Activated T-cell treated with anti-CD3 and anti-CD28 coated beads, Interleukin-2, amount 50 U/mL, for 4 hours (primary cell): ENCODE data around the gene CEP350. TPM values are rescaled to one million over a fixed set of nuclear protein-coding genes. Genes with fewer than 3 reads are reported as not detected.
A peak's percentile ranks its signal among the peaks of the same experiment; 100 is the strongest.
"Not testable (repeated sequence)": the region's sequence is repeated elsewhere in the genome, so short reads cannot be mapped to it uniquely, and the experiment has no call there.

ENCODE experiments used
- ATAC-seq, 2 donors: fragments of 200-7000 bp; cut with Tn5 transposase; one replicate each; pipeline ENCODE4 v1.10.0; 2021
- DNase-seq: peaks from one replicate; pipeline ENCODE4 v3.0.0-alpha.2; 2020
- H3K27me3 Mint-ChIP-seq: one replicate; pipeline ENCODE4 v1.8.0; 2021; ENCODE audit warnings: low read depth, mixed read lengths
- H3K36me3 Mint-ChIP-seq: one replicate; pipeline ENCODE4 v1.8.0; 2022; ENCODE audit warnings: mixed read lengths; ENCODE audit not compliant: insufficient read depth
- H3K4me1 Mint-ChIP-seq: one replicate; pipeline ENCODE4 v1.8.0; 2021; ENCODE audit warnings: low read depth, mixed read lengths
- H3K4me3 Mint-ChIP-seq: one replicate; pipeline ENCODE4 v1.8.0; 2021; ENCODE audit warnings: mild to moderate bottlenecking, moderate library complexity, mixed read lengths
- H3K9me3 Mint-ChIP-seq: one replicate; pipeline ENCODE4 v1.8.0; 2021; ENCODE audit warnings: mixed read lengths
- total RNA-seq, 3 donors: library from RNA; stranded (reverse); gene quantifications; one replicate each; pipeline ENCODE4 v1.2.1, GENCODE V29; 2021

CEP350 gene
- total RNA-seq, 3 donors from 2014 or later: 25.2 to 28.3 (median 28.1) TPM

DNA sequence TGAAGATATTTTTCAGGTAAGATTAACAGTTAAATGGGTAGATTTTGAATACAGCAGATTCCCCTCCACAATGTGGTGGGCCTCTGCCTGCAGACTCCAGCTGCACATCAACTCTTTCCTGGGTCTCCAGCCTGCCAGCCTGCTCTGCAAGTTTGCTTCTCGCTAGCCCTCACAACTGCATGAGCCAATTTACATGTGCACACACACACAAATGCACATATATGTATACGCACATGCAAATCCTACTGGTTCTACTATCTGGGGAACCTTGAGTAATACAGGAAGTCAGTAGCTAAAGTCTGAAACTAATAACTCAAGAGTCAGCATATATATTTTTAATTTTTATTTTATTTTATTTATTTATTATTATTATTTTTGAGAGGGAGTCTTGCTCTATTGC is 165.2 kb downstream of the CEP350 start:
- no peaks in the 10 kb centered on the region for H3K4me1 Mint-ChIP-seq
- ATAC-seq: no peak
- DNase-seq: no peak
- H3K27me3 Mint-ChIP-seq: peaks cover 2% of the 10 kb centered on the region
- H3K36me3 Mint-ChIP-seq: peaks cover 8% of the 10 kb centered on the region
- H3K4me3 Mint-ChIP-seq: no peak overlapping the region
- H3K9me3 Mint-ChIP-seq: no peaks in the 10 kb centered on the region

DNA sequence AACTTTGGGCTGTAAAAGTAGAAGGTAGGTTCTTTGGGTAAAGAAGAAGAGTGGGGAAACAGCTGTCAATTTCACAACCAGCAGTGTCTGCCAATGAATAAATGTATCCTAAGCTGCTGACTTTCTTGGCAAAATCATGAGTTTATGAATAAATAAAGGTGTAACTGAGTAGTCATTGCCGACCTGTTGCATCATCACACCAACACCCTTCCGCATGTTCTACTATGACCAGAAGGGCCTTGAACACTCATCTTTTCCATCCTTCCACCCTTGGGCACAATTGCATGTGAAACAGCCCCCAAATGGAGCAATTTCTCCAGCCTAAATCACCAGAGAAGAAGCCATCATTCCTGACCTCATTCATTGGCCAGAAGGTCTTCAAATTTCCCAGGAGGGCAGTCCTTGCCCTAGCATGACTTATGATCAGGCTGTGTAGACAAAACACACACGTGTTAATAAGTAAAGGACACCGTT is 168.9 kb downstream of the CEP350 start:
- no peaks in the 10 kb centered on the region for H3K9me3 Mint-ChIP-seq
- DNase-seq (no peak), ATAC-seq (no peak)
- peaks cover 2% of the 10 kb centered on the region for H3K27me3 Mint-ChIP-seq
- H3K4me3 Mint-ChIP-seq: no peak overlapping the region
- peaks cover 5% of the 10 kb centered on the region for H3K4me1 Mint-ChIP-seq
- H3K36me3 Mint-ChIP-seq: no peaks in the 10 kb centered on the region

DNA sequence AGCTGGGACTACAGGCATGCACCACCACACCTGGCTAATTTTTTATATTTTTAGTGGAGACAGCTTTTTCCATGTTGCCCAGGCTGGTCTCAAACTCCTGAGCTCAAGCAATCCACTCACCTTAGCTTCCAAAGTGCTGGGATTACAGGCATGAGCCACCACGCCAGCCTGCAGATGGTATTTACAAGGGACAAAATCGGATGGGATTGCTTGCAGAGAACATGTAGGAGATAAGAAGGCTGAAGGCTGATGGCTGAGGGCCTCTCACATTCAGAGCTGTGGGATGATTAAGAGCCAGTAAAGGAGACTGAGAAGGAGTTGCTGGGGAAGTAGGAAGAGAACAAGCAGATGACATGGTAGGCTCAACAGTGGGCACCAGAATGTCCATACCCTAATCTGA is 176.0 kb downstream of the CEP350 start:
- ATAC-seq (no peak), DNase-seq (no peak)
- no peak overlapping the region for H3K4me3 Mint-ChIP-seq
- peaks cover 21% of the 10 kb centered on the region for H3K27me3 Mint-ChIP-seq
- peaks cover 5% of the 10 kb centered on the region for H3K4me1 Mint-ChIP-seq
- H3K36me3 Mint-ChIP-seq: no peaks in the 10 kb centered on the region
- no peaks in the 10 kb centered on the region for H3K9me3 Mint-ChIP-seq

DNA sequence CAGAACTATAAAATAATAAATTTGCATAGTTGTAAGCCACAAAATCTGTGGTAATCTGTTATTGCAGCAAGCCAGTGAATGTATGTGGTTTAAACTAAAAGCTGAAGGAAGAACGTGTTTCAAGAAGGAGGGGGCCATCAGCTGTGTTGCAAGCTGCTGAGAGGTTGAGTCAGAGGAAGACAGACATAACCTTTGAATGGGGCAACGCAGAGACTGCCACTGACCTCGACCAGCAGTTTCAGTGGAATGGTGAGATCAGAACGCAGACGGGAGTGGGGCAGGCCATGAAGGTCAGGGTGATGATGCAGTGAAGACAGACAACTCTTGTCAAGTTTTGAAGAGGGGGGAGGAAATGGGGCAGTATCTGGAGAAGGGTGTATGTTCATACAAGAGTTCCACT is 176.9 kb downstream of the CEP350 start:
- H3K4me1 Mint-ChIP-seq: peaks cover 5% of the 10 kb centered on the region
- no peak overlapping the region for H3K4me3 Mint-ChIP-seq
- ATAC-seq (peak; percentile 36 to 69), DNase-seq (no peak)
- no peaks in the 10 kb centered on the region for H3K36me3 Mint-ChIP-seq
- peaks cover 23% of the 10 kb centered on the region for H3K27me3 Mint-ChIP-seq
- H3K9me3 Mint-ChIP-seq: no peaks in the 10 kb centered on the region

DNA sequence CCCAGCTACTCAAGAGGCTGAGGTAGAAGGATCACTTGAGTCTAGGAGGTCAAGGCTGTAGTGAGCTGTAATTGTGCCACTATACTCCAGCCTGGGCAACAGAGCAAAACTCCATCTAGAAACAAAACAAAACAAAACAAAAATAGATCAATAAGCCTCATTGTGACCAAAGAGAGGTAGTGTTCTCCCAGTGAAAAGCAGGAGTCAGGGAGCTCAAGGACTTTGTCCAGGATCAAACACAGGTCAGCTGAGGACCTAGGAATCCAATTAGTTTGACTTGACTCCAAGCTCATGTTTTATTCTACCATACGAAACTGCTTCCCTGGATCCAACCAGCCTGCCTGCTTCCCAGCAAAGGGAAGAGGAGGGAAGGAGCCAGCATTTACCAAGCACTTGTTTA is 178.6 kb downstream of the CEP350 start:
- H3K27me3 Mint-ChIP-seq: peaks cover 25% of the 10 kb centered on the region
- H3K4me3 Mint-ChIP-seq: no peak overlapping the region
- H3K9me3 Mint-ChIP-seq: peaks cover 4% of the 10 kb centered on the region
- H3K4me1 Mint-ChIP-seq: no peaks in the 10 kb centered on the region
- DNase-seq (no peak), ATAC-seq (no peak)
- no peaks in the 10 kb centered on the region for H3K36me3 Mint-ChIP-seq

DNA sequence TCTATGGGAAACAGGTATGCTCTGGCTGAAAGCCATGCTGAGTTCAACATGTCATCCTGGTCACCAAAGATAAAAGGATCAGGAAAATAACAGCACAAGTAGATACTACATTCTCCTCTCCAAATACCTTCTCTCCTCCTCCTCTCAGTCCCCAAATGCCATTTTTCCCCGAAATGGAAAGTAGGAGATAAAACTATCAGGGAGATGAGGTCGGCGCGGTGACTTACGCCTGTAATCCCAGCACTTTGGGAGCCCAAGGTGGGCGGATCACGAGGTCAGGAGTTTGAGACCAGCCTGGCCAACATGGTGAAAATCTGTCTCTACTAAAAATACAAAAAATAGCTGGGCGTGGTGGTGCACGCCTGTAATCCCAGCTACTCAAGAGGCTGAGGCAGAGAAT is 179.1 kb downstream of the CEP350 start:
- H3K9me3 Mint-ChIP-seq, H3K4me3 Mint-ChIP-seq, DNase-seq, H3K4me1 Mint-ChIP-seq, H3K36me3 Mint-ChIP-seq, ATAC-seq: not testable (repeated sequence)
- peaks cover 25% of the 10 kb centered on the region for H3K27me3 Mint-ChIP-seq

DNA sequence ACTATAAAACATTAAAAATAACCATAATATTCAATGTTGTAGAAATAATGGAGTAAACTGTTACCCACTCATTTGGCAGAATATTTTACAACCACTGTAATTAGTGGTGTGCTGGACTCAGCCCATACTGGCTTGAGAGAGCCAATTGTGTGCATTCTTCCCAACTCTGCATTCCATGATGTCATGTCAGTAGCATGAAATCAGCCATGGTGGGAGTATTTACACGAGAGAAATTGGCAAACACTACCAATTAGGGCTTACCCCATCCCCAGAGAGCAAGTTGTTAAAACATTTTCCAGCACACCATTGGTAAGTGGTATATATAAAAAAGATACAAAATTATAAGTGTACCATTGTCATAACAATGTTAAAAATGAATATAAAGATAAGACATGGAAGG is 180.9 kb downstream of the CEP350 start:
- H3K9me3 Mint-ChIP-seq: peaks cover 4% of the 10 kb centered on the region
- no peak overlapping the region for H3K4me3 Mint-ChIP-seq
- no peak for DNase-seq
- no peaks in the 10 kb centered on the region for H3K4me1 Mint-ChIP-seq
- H3K36me3 Mint-ChIP-seq: no peaks in the 10 kb centered on the region
- peaks cover 25% of the 10 kb centered on the region for H3K27me3 Mint-ChIP-seq
- ATAC-seq: no peak

DNA sequence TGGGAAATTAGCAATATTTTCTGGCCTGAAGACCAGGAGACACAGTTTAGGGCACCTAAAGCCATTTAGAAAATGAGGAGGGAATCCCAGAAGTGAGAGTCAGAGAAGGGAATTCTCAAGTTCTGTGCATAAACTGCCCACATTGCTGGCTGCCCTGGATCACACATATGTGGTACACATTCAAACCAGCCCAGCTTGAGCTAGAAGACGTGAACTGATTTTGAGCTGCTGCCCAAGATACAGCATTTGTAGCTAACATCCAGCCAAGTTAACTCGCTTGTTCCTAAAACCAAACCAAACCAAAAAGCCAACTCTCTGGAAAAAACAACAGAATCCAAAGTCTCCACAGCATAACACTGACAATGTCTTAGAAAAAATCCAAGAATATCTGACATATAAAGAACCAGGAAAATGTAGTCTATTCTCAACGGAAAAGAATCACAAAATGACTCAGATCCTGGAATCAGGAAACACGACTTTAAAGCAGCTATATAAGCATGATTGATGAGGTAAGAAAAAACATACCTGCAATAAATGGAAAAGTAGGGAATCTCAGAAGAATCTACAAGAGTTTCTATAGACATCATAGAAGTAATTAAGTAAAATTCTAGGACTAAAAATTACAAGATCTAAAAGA is 181.8 kb downstream of the CEP350 start:
- H3K36me3 Mint-ChIP-seq: no peaks in the 10 kb centered on the region
- H3K4me1 Mint-ChIP-seq: no peaks in the 10 kb centered on the region
- H3K9me3 Mint-ChIP-seq: peaks cover 4% of the 10 kb centered on the region
- peaks cover 23% of the 10 kb centered on the region for H3K27me3 Mint-ChIP-seq
- DNase-seq: no peak
- H3K4me3 Mint-ChIP-seq: no peak overlapping the region
- no peak for ATAC-seq

DNA sequence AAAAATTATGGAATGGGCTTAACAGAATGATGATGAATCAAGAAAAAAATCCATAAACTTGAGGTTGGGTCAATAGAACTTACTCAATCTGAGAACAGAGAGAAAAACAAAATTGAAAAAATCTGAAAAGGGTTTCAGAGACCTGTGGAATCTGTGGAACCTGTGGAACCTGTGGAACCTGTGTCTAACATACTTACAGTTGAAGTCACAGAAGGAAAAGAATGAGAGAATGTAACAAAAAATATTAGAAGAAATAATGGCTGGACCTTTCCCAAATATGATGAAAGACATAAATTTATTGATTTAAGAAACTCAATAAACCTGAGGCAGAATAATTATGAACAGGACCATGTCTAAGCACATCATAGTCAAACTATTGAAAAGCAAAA is 182.4 kb downstream of the CEP350 start:
- ATAC-seq: no peak
- Mint-ChIP-seq H3K36me3 (no peaks in the 10 kb centered on the region), H3K4me1 (no peaks in the 10 kb centered on the region), H3K4me3 (no peak overlapping the region), H3K9me3 (peaks cover 4% of the 10 kb centered on the region), H3K27me3 (peaks cover 19% of the 10 kb centered on the region)
- DNase-seq: no peak

DNA sequence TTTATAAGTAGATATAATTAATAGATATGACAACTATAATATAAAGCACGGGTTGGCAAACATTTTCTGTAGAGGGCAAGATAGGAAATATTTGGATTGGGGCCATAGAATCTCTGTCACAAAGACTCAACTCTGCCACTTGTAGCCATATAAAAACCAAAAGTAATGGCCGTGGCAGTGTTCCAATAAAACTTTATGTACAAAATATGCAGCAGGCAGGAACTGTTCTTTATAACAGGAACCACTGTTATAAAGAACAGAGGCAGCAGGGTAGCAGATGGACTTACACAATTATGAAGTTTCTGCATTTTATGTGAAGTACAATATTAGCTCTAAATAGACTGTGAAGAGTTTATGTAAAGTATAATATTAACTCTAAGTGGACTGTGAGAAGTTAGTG is 183.2 kb downstream of the CEP350 start:
- Mint-ChIP-seq H3K4me3 (no peak overlapping the region), H3K4me1 (no peaks in the 10 kb centered on the region), H3K36me3 (no peaks in the 10 kb centered on the region), H3K9me3 (peaks cover 4% of the 10 kb centered on the region), H3K27me3 (peaks cover 20% of the 10 kb centered on the region)
- DNase-seq (no peak), ATAC-seq (no peak)

DNA sequence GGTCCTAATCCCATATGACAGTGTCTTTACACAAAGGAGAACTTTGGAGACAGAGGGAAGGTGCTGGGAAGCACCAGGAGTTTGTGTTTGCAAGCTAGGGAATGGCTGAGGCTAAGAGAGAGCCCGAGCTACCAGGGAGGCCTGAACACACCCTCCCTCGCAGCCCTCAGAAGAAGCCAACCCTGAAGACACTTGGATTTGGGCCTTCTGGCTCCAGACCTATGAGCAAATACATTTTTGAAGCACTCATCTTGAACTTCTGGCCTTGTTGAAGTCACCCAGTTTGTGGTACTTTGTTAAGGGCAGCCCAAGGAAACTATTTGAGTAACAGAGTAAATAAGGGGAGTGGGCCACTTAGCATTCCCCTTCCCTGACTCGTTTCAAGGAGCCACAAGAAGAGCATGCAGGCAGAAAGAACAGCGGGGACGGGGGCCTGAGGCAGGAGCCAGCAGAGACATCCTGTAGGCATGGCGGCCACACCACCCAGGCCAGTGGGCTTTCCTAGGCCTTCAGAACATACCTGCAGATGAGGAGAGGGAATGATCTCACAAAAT is 186.8 kb downstream of the CEP350 start:
- ATAC-seq: no peak

DNA sequence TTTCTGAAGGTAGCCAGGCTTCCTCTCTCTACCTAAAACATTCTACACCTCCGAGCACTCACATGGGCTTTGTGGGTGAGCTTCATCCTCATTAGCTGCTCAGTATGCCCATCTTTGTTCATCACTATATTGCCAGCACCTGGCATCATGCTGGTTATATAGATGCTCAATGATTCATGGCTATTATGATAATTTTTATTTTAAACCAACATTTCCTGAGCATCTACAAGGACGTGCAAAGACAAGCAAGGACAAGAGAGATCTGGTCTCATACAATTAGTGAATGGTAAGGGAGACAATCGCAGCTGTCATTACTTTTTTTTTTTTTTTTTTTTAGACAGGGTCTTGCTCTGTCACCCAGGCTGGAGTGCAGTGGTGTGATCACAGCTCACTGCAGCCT is 188.7 kb downstream of the CEP350 start:
- H3K27me3 Mint-ChIP-seq: peaks cover 3% of the 10 kb centered on the region
- H3K4me1 Mint-ChIP-seq: no peaks in the 10 kb centered on the region
- DNase-seq (no peak), ATAC-seq (no peak)
- H3K36me3 Mint-ChIP-seq: no peaks in the 10 kb centered on the region
- H3K9me3 Mint-ChIP-seq: no peaks in the 10 kb centered on the region
- no peak overlapping the region for H3K4me3 Mint-ChIP-seq

More for the DNA sequence above, 186.8 kb downstream of the CEP350 start:
- no peaks in the 10 kb centered on the region for H3K4me1 Mint-ChIP-seq
- no peak overlapping the region for H3K4me3 Mint-ChIP-seq
- H3K9me3 Mint-ChIP-seq: peaks cover 4% of the 10 kb centered on the region
- H3K27me3 Mint-ChIP-seq: peaks cover 5% of the 10 kb centered on the region
- H3K36me3 Mint-ChIP-seq: no peaks in the 10 kb centered on the region
- DNase-seq: no peak

DNA sequence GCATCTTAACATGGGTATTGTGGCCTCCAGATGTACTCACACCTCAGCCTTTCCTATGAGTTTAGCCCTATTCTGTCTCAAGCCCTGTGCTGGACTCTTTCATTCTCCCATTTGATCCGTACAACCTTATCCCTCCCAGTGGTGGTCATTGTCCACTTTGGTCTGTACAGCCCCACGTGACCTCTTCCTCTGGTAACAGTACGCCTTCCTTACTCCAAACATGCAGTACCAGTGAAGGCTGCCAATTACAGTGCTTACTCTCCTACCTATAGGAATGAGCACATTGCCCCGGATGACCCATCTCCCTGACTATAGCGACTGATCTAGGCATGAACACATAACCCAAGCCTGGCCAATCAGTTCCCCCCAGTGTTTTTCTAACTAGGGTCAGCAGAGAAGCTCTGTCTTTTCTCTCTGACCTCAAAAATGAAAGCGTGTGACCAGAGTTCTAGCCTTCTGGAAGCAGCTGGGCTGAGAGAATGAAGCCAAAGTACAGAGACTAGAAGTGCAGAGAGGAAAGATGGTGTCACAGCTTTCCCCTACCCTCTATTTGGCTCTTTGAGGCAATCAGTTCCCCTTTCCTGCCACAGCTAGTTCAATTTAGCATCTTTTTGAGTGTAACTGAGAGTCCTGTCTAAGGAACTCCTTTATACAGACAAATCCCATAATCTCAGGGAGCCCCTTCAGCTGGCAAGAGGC is 190.2 kb downstream of the CEP350 start:
- Mint-ChIP-seq H3K4me1 (no peaks in the 10 kb centered on the region), H3K9me3 (no peaks in the 10 kb centered on the region), H3K27me3 (peaks cover 3% of the 10 kb centered on the region), H3K36me3 (no peaks in the 10 kb centered on the region), H3K4me3 (no peak overlapping the region)
- DNase-seq (no peak), ATAC-seq (no peak)

DNA sequence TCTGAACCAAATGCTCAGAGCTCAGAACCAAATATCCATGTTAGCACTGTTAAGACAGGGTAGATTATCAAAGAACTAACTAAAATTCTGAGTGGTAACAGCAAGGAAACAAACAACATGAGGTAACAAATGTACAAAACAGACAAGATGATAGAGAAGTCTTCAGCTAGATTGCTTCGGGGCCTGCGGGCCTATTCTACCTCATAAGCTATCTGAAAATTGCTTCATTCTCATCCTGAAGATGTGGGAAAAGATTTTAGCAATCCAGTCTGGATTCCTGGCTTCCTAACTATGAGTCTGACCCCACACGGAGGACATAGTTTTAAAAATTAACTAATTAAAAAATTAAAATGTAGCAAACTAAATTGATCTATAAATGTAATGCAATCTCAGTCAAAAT is 190.8 kb downstream of the CEP350 start:
- H3K4me3 Mint-ChIP-seq: no peak overlapping the region
- peaks cover 3% of the 10 kb centered on the region for H3K27me3 Mint-ChIP-seq
- no peaks in the 10 kb centered on the region for H3K36me3 Mint-ChIP-seq
- DNase-seq (no peak), ATAC-seq (no peak)
- H3K9me3 Mint-ChIP-seq: no peaks in the 10 kb centered on the region
- no peaks in the 10 kb centered on the region for H3K4me1 Mint-ChIP-seq

DNA sequence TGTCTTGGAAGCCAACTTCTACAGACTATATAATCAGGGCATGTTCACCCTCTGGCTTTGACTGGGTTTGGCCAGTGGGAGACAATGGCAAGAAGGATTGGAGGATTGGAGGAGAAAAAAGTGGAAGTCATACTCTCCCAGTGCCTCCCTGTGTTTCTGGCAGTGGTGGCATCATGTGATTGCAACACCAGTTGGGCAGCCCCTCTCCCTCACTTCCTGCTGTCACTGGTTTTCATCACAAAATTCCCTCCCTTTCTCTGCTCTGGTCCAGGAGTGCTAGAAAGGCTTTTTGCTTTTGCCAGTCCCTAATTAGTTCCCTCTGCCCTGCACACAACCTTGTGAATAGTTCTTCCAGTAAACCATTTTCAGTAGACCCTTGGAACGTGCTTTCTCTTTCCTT is 196.4 kb downstream of the CEP350 start:
- Mint-ChIP-seq H3K36me3 (no peaks in the 10 kb centered on the region), H3K4me3 (no peak overlapping the region), H3K9me3 (no peaks in the 10 kb centered on the region), H3K4me1 (peaks cover 13% of the 10 kb centered on the region), H3K27me3 (no peaks in the 10 kb centered on the region)
- ATAC-seq: no peak
- no peak for DNase-seq
